D721Med (cell line): Measurements from ENCODE around the gene OSBPL10.

Experiments
- DNase-seq: peaks from one replicate; pipeline ENCODE4 v3.0.0; 2011; ENCODE audit warnings: low spot score; ENCODE audit not compliant: insufficient read length
- FAIRE-seq: peaks from 2 replicates; lab custom pipeline; 2011; peaks lifted over from hg19 to GRCh38; lab: Jason Lieb, UNC
- TF ChIP-seq, protein P1 (sequence below): IDR thresholded peaks from 2 replicates; pipeline ENCODE4 v1.5.1; 2012; ENCODE audit warnings: mild to moderate bottlenecking, control low read depth; ENCODE audit not compliant: insufficient read depth; ENCODE audit errors: missing control alignments

Gene OSBPL10

DNA sequence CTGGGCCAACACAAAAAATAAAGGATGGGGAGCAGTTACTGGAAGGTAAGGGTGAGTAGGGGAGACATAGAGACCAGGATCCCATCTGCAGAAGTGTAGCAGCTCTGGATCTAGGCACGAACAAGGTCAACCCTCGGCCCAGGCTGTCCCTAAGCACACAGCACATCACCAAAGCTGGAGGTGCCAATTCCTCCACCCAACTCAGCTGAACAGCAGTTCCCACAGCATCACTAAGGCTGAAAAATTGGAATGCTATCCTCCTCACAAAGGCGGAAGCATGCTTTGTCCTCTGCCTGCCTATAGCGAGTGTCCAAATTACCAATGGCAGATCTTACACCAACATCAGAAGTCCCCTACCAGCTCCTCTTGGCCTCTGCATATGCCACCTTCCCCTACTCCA, 33.9 kb downstream of the OSBPL10 start:
- no peak for FAIRE-seq
- DNase-seq = no peak
- TF ChIP-seq, protein P1, sequence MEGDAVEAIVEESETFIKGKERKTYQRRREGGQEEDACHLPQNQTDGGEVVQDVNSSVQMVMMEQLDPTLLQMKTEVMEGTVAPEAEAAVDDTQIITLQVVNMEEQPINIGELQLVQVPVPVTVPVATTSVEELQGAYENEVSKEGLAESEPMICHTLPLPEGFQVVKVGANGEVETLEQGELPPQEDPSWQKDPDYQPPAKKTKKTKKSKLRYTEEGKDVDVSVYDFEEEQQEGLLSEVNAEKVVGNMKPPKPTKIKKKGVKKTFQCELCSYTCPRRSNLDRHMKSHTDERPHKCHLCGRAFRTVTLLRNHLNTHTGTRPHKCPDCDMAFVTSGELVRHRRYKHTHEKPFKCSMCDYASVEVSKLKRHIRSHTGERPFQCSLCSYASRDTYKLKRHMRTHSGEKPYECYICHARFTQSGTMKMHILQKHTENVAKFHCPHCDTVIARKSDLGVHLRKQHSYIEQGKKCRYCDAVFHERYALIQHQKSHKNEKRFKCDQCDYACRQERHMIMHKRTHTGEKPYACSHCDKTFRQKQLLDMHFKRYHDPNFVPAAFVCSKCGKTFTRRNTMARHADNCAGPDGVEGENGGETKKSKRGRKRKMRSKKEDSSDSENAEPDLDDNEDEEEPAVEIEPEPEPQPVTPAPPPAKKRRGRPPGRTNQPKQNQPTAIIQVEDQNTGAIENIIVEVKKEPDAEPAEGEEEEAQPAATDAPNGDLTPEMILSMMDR = no peak

DNA sequence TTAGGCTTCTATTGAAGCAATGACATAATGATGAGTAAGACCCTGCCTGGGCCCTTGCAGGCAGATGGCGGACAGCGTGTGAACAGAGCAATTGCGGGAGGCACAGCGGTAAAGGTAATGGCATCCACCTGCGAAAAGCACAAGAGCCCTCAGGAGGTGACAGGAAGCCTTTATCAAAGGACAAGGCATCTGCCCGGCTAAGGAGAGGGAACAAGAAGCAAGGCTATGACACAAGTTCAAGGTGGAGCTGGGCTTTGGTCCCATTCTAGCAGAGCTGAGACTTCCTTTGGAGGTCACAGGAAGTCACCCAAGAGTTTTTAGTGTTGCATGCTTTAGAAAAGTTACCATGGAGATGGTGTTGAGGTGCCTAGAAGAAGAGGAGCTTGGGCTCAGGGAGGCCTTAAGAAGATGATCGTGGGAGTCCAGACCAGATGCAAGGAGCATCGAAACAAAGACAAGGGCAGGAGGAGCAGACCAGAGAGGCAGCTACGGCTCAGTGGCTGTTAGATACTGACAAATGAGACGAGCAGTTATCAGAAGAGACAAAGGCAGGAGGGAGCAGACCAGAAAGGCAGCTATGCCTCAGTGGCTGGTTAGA, 34.5 kb downstream of the OSBPL10 start:
- TF ChIP-seq, protein P1 = no peak
- FAIRE-seq = no peak
- DNase-seq = no peak

DNA sequence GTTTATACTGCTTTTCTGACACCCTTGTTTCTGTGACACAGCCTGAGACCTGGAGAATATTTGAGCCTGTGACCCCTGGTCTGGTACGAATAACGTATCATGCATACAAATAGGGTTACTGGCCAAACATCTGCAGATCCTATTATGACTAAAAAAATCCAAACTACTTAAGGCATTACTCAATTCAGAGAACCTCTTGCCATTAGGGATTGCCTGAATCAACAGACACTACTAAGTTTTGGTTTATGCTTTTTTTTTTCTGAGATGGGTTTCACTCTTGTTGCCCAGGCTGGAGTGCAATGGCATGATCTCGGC, 35.4 kb downstream of the OSBPL10 start:
- DNase-seq (no peak), FAIRE-seq (no peak)
- TF ChIP-seq, protein P1 = no peak

DNA sequence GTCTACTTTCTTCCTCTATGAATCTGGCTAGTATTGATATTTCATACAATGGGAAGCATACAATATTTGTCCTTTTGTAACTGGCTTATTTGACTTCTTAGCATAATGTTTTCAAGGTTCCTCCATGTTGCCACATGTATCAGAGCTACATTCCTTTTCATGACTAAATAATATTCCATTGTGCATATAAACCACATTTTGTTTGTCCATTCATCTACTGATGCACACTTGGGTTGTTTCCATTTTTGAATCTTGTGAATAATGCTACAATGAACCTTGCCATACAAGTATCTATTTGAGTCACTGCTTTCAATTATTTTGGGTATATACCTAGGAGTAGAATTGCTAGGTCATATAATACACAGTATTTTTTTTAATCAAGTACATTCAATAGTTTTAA, 38.0 kb downstream of the OSBPL10 start:
- FAIRE-seq = no peak
- TF ChIP-seq, protein P1 = no peak
- DNase-seq = no peak

DNA sequence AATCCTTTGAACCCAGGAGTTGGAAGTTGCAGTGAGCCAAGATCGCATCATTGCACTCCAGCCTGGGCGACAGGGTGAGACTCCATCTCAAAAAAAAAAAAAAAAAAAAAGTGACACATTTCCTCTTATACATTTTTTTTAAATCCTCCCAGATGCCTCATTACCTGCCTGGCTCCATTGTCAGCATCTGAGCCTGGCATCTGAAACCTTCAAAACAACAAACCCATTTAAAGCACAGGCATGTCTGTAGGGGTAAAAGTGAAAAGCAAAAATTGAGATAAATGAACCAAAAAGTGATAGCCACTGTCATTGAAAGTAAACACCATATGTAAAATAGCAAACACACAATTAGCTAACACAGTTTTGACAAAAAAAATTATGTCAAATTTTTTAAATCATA, 38.6 kb downstream of the OSBPL10 start:
- FAIRE-seq = no peak
- DNase-seq = no peak
- TF ChIP-seq, protein P1 = no peak

DNA sequence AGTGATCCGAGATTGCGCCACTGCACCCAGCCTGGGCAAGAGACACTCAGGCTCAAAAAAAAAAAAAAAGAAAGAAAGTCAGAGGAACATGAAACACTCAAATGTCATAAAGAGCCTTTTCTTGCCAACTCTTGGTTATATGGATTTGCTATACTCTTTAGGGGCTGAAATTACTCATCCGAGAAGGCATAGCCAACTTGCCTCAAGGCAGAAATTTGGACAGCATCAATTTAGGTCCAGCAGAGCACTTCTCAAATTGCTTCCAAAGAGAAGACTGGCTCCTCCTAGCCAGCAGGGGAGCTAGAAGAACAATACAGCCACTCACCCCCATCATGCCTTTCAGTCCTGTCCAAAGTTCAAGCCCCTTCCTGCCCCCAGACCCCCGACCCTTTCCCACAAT, 43.8 kb downstream of the OSBPL10 start:
- TF ChIP-seq, protein P1 = no peak

DNA sequence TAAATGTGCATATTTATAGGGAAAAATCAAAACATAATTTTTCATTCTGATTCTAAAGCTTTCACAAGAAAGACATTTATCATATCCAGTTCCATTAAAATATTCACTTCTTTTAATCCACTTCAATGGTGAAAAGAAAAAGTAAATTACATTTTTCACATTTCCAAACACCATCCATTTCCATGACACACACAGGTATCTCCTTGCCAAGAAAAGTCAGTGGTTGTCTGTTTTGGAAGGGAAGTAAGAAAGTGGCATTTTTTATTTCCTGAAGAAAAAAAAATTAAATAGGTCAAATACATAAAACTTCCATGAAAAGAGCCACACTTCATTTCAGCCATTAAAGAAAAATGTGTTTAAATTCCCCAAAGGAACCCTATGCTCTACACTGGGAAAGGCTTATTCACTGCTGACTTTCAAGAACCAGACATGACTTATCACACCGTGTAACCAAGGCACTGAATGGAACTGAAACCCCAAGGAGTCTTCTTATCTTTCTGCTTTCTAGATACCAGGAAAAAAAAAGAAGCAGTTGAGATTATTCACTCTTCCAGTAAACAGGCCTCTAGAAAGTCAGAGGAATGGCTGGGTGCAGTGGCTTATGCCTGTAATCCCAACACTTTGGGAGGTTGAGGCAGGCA, 44.5 kb downstream of the OSBPL10 start:
- DNase-seq = no peak
- TF ChIP-seq, protein P1 = no peak
- FAIRE-seq = no peak

More for the DNA sequence above, 43.8 kb downstream of the OSBPL10 start:
- no peak for FAIRE-seq
- DNase-seq = no peak
